Activated CD8-positive, alpha-beta memory T cell treated with anti-CD3 and anti-CD28 coated beads, Interleukin-2, amount 10 ng/mL, durations not matched to agents 7 days and 5 days (primary cell): ENCODE data around the gene CCL2. TPM values are rescaled to one million over a fixed set of nuclear protein-coding genes. Genes with fewer than 3 reads are reported as not detected.

Experiments used
- ATAC-seq: fragments of 150-1000 bp; cut with Tn5 transposase; one replicate; pipeline ENCODE4 v1.10.0; 2021; ENCODE audit warnings: moderate library complexity
- CTCF ChIA-PET: fragments of 350-600 bp; sonication (Branson Sonifier 250); formaldehyde crosslinking; loops from one replicate; lab custom pipeline; 2021; ENCODE audit warnings: antibody characterized with exemption; lab: Charles Lee
- DNase-seq: peaks from one replicate; pipeline ENCODE4 v3.0.0-alpha.2; 2020
- H3K27ac Mint-ChIP-seq: one replicate; pipeline ENCODE4 v1.8.0; 2021; ENCODE audit warnings: mild to moderate bottlenecking, mixed read lengths
- H3K27me3 Mint-ChIP-seq: one replicate; pipeline ENCODE4 v1.8.0; 2021; ENCODE audit warnings: mixed read lengths
- H3K36me3 Mint-ChIP-seq: one replicate; pipeline ENCODE4 v1.8.0; 2021; ENCODE audit warnings: mild to moderate bottlenecking, mixed read lengths
- H3K4me1 Mint-ChIP-seq: one replicate; pipeline ENCODE4 v1.8.0; 2021; ENCODE audit warnings: mixed read lengths
- H3K4me3 Mint-ChIP-seq: one replicate; pipeline ENCODE4 v1.8.0; 2021; ENCODE audit warnings: mild to moderate bottlenecking, moderate library complexity, mixed read lengths
- H3K9me3 Mint-ChIP-seq: one replicate; pipeline ENCODE4 v1.8.0; 2022; ENCODE audit warnings: low read depth, mixed read lengths
- total RNA-seq, 2 experiments: library from RNA; stranded (reverse); gene quantifications; one replicate each; pipeline ENCODE4 v1.2.3, GENCODE V29; 2021

The CCL2 gene
- total RNA-seq, 2 experiments from 2014 or later, result 0.73 TPM; not detected in 1

- Mint-ChIP-seq H3K27me3 (peaks cover 40% of the 10 kb centered on the region), H3K36me3 (no peaks in the 10 kb centered on the region), H3K9me3 (no peaks in the 10 kb centered on the region), H3K27ac (no peak overlapping the region), H3K4me1 (peaks cover 24% of the 10 kb centered on the region), H3K4me3 (no peak overlapping the region)
- peak; percentile 46 for DNase-seq
- peak; percentile 33 for ATAC-seq
- CTCF ChIA-PET, result interaction anchor here (0.8 to 3.1 kb wide), 3 partner anchors 61 to 100 kb away, joined by 3 to 13 read pairs (median 3); no protein-coding TSS in a partner anchor
These were observed 45.7 kb downstream of the CCL2 start for GRCh38 chr17:34300652-34301370.

DNA sequence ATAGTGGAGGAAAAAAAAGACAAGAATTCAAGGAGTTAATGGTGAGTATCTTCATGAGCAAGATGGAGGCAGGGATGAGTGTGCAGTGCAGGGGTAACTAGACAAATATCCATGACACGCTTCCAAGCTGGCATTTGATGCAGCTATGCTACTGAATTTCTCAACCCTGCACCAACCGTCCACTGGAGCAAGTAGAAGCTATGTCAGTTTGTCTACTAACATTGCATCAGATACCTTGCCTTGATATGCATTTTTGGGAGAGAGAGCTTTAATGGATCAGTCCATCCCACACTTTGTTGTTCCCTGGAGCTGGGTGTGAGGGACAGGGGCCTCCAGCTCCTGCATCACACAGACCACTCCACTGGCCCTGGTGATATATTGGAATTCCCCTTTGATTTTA is 46.9 kb downstream of the CCL2 start:
- H3K4me1 Mint-ChIP-seq, result peaks cover 27% of the 10 kb centered on the region
- DNase-seq (no peak), ATAC-seq (no peak)
- H3K4me3 Mint-ChIP-seq, result no peak overlapping the region
- no peak overlapping the region for H3K27ac Mint-ChIP-seq
- no peaks in the 10 kb centered on the region for H3K36me3 Mint-ChIP-seq
- H3K27me3 Mint-ChIP-seq, result peaks cover 42% of the 10 kb centered on the region
- H3K9me3 Mint-ChIP-seq, result no peaks in the 10 kb centered on the region
- CTCF ChIA-PET, result interaction anchor here (3.1 kb wide), 1 partner anchor 60 kb away, joined by 13 read pairs; no protein-coding TSS in a partner anchor

GRCh38 chr17:34302636-34303035 is 47.6 kb downstream of the CCL2 start:
- Mint-ChIP-seq H3K4me1 (peaks cover 34% of the 10 kb centered on the region), H3K27ac (no peak overlapping the region), H3K9me3 (no peaks in the 10 kb centered on the region), H3K36me3 (no peaks in the 10 kb centered on the region), H3K27me3 (peaks cover 43% of the 10 kb centered on the region), H3K4me3 (no peak overlapping the region)
- no peak for ATAC-seq
- DNase-seq, result no peak
- CTCF ChIA-PET, result no interaction called here

GRCh38 chr17:34303606-34304005 is 48.5 kb downstream of the CCL2 start:
- ATAC-seq, result no peak
- H3K4me1 Mint-ChIP-seq, result peaks cover 35% of the 10 kb centered on the region
- DNase-seq, result no peak
- H3K27ac Mint-ChIP-seq, result no peak overlapping the region
- no peak overlapping the region for H3K4me3 Mint-ChIP-seq
- no peaks in the 10 kb centered on the region for H3K9me3 Mint-ChIP-seq
- CTCF ChIA-PET, result no interaction called here
- peaks cover 46% of the 10 kb centered on the region for H3K27me3 Mint-ChIP-seq
- no peaks in the 10 kb centered on the region for H3K36me3 Mint-ChIP-seq

GRCh38 chr17:34305061-34305460 is 50.0 kb downstream of the CCL2 start:
- Mint-ChIP-seq H3K9me3 (no peaks in the 10 kb centered on the region), H3K36me3 (no peaks in the 10 kb centered on the region), H3K27me3 (peaks cover 41% of the 10 kb centered on the region), H3K4me3 (no peak overlapping the region), H3K4me1 (peaks cover 35% of the 10 kb centered on the region), H3K27ac (no peak overlapping the region)
- CTCF ChIA-PET, result no interaction called here
- DNase-seq (no peak), ATAC-seq (no peak)

DNA sequence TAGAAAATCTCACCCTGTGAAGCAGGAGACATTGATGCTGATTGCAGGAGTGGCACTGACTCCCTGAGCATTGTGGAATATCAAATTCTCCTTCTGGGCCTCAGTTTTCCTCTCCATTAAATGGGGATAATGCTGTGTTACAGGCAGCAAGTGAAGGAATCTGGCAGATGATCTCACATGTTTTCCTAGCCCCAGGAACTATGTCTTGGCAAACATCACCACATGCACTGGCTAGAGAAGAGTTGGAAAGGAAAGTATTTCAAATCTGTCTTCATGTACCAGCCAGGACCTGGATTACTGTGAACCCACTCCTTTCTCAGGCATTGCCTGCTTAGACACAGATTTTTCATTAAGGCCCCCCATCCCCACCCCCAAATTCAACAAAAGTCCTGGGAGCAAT is 50.5 kb downstream of the CCL2 start:
- CTCF ChIA-PET, result interaction anchor here (1.3 kb wide), 1 partner anchor 104 kb away, joined by 6 read pairs; no protein-coding TSS in a partner anchor
- Mint-ChIP-seq H3K36me3 (no peaks in the 10 kb centered on the region), H3K4me1 (peaks cover 30% of the 10 kb centered on the region), H3K9me3 (no peaks in the 10 kb centered on the region), H3K27ac (no peak overlapping the region), H3K4me3 (no peak overlapping the region), H3K27me3 (peaks cover 36% of the 10 kb centered on the region)
- ATAC-seq (no peak), DNase-seq (no peak)

DNA sequence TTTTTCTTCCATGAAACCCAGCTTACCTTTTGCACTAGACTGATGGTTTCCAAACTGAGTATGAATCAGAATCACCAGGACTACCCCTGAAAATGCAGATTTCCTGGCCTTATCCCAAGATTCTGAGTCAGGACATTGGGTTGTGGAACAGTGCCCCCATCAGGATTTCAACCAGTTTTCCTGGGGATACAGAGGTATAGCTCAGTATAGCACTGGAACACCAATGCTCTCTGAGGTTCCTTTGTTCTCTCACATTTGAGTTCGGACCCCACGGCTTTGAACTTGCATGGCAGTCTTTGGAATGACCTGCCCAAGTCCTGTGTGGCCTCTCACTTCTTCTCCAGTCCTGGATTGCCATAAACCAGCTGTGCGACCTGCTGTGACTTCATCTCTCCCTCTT is 51.4 kb downstream of the CCL2 start:
- CTCF ChIA-PET, result interaction anchor here (1.3 kb wide), 1 partner anchor 105 kb away, joined by 6 read pairs; no protein-coding TSS in a partner anchor
- DNase-seq (no peak), ATAC-seq (no peak)
- Mint-ChIP-seq H3K27ac (no peak overlapping the region), H3K27me3 (peaks cover 41% of the 10 kb centered on the region), H3K9me3 (no peaks in the 10 kb centered on the region), H3K4me1 (peaks cover 23% of the 10 kb centered on the region), H3K36me3 (no peaks in the 10 kb centered on the region), H3K4me3 (no peak overlapping the region)

Other genes with a start within 250 kb of the CCL2 start
- not detected for gene CCL7, start 14.9 kb downstream of the CCL2 start, total RNA-seq
- gene CCL11, start 30.5 kb downstream of the CCL2 start, total RNA-seq, result not detected
- not detected for gene CCL8, start 64.2 kb downstream of the CCL2 start, total RNA-seq
- not detected for gene CCL13, start 101.2 kb downstream of the CCL2 start, total RNA-seq
- gene CCL1, start 107.9 kb downstream of the CCL2 start, total RNA-seq, result 10 to 100 TPM in 1 of 2 experiments, under 1 TPM in 1; 0.73 to 25.6 TPM